ENCODE measurements around the gene GBX2.

The GBX2 gene

GRCh38 chr2:236167297-236168109 lies 683 bp downstream of the GBX2 start:
- ATAC-seq = no peak

- ATAC-seq = no peak
Measured at GRCh38 chr2:236166796-236167296, 1.3 kb downstream of the GBX2 start.

- no peak for ATAC-seq
Measured at GRCh38 chr2:236165842-236166795, 2.1 kb downstream of the GBX2 start.

GRCh38 chr2:236164925-236165841 lies 3.0 kb downstream of the GBX2 start:
- ATAC-seq = no peak

- ATAC-seq = no peak
Measured at GRCh38 chr2:236164201-236164924, 3.8 kb downstream of the GBX2 start.

GRCh38 chr2:236163471-236164200 lies 4.5 kb downstream of the GBX2 start:
- ATAC-seq = no peak

- no peak for ATAC-seq
Measured at GRCh38 chr2:236162882-236163470, 5.2 kb downstream of the GBX2 start.

GRCh38 chr2:236162031-236162845 lies 5.9 kb downstream of the GBX2 start:
- no peak for ATAC-seq

GRCh38 chr2:236161531-236161930 lies 6.7 kb downstream of the GBX2 start:
- ATAC-seq = no peak

GRCh38 chr2:236161082-236161462 lies 7.1 kb downstream of the GBX2 start:
- ATAC-seq = no peak

- ATAC-seq = no peak
Measured at GRCh38 chr2:236160366-236161081, 7.7 kb downstream of the GBX2 start.

GRCh38 chr2:236159778-236160170 lies 8.4 kb downstream of the GBX2 start:
- no peak for ATAC-seq

- no peak for ATAC-seq
Measured at GRCh38 chr2:236158969-236159777, 9.0 kb downstream of the GBX2 start.

- ATAC-seq = no peak
Measured at GRCh38 chr2:236157815-236158498, 10.2 kb downstream of the GBX2 start.

GRCh38 chr2:236157366-236157765 lies 10.8 kb downstream of the GBX2 start:
- no peak for ATAC-seq

GRCh38 chr2:236156860-236157194 lies 11.4 kb downstream of the GBX2 start:
- ATAC-seq = no peak

- ATAC-seq = no peak
Measured at GRCh38 chr2:236156095-236156859, 11.9 kb downstream of the GBX2 start.

Data from activated CD4-positive, CD25-positive, alpha-beta regulatory T cell treated with anti-CD3 and anti-CD28 coated beads, Interleukin-2, amount 50 U/mL, for 24 hours (primary cell).